WI38 (cell line): ENCODE data around the gene SBNO2.

Experiments
- H3K4me3 ChIP-seq: 2 replicates; pipeline ENCODE4 v1.5.1; 2011; ENCODE audit warnings: low read depth, mild to moderate bottlenecking, control low read depth, low read length
- TF ChIP-seq, protein P1 (sequence below): IDR thresholded peaks from 2 replicates; pipeline ENCODE4 v1.5.1; 2012; ENCODE audit warnings: low read depth, mild to moderate bottlenecking, control low read depth, low read length

SBNO2 gene

DNA sequence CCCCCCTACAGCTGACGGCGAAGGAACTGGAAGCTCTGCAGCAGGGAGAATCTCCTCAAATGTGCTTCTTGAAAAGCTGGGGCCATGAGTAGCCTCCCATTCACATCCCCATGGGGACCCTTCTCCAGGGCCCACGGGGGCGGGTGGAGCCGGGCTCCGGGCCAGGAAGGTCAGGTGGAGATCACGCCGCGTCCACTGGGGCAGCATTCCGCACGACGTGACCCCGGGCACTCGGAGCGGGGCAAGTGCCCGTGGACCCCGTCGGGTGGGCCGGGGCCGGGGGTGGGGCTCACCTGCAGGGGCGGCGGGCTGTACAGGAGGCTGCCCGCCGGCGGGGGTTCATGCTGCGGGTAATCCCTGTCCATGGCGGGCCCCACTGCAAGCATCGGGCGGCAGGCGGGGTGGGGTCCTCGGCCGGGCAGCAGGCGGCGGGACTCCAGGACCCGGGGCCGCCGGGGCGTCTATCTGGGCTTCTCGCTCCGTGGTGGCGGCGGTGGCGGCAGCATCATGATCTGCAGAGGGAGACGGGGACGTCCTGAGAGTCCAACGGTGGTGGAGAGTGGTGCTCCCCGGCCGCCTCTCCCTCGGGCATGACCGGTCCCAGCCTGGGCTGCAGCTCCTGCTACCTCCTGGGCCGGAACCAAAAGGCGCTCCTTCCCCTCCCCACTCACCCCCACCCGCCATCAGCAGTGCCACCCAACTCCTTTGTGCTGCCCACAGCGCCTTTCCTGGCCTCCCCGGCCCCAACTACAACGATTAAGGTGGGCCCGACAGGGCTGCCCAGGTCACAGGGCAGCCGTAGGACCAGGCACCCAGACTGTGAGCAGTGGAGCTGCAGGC lies 20.0 kb downstream of the SBNO2 start:
- TF ChIP-seq, protein P1, sequence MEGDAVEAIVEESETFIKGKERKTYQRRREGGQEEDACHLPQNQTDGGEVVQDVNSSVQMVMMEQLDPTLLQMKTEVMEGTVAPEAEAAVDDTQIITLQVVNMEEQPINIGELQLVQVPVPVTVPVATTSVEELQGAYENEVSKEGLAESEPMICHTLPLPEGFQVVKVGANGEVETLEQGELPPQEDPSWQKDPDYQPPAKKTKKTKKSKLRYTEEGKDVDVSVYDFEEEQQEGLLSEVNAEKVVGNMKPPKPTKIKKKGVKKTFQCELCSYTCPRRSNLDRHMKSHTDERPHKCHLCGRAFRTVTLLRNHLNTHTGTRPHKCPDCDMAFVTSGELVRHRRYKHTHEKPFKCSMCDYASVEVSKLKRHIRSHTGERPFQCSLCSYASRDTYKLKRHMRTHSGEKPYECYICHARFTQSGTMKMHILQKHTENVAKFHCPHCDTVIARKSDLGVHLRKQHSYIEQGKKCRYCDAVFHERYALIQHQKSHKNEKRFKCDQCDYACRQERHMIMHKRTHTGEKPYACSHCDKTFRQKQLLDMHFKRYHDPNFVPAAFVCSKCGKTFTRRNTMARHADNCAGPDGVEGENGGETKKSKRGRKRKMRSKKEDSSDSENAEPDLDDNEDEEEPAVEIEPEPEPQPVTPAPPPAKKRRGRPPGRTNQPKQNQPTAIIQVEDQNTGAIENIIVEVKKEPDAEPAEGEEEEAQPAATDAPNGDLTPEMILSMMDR: no peak

DNA sequence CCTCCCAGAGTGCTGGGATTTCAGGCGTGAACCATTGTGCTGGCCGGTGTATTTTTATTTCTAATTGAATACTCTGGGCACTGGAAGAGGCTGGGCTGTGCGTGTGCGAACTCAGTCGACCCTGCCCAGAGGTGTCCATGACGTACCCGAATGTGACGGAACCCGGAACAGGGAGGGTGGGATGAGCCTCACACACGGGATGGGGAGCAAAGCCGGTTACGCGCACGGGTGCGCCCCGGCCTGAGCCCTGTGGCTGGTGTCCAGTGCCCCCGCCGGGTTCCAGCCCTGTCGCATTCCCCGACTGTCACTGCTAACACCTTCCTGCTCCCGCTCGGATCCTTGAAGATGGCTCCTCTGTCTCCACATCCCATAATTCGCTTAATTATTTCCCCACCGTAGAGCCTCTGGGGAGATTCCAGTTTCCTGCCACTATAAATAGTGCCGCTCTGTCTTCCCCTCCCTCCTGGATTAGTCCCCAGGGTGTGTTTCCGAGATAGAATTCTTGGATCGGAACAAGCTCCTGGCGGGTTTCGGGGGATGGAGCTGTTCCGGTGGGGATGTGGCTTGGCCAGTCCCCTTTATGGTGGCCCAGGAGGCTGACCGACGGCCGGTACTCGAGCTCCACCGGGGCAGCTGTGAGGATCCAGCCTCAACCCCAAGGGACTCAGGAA lies 22.0 kb downstream of the SBNO2 start:
- TF ChIP-seq, protein P1: no peak
- no peak overlapping the region for H3K4me3 ChIP-seq

More for the DNA sequence above, 20.0 kb downstream of the SBNO2 start:
- H3K4me3 ChIP-seq: peak overlapping the region; percentile 43

DNA sequence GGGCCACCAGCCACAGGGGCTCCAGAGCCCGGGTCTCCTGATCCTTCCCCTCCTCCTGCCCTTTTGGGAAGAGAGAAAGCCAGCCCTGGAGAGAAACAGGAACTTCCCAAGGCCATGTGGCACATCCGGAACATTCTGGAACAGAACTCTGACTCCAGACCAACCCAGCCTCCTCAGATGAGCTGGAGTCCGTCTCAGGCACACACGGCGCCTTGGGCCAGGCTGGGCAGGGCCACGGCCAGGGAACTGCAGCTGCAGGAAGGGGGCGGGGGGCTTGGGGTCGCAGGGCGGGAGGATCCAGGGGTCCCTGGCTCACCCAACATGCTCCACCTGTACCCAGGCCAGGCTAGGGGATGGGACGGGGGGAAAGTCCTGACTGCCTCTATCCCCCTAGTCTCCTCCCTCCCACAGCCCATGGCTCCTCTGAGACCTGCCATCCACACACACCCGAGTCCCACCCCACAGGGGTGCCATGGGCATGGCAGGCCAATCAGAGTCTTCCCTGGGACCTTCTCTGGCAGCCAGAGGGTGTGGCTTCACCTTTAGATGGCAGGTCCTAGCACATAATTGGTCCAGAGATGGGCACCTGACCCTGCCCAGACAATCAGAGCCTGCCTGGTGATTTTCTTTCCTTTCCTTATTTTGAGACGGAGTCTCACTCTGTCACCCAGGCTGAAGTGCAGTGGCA lies 22.9 kb downstream of the SBNO2 start:
- H3K4me3 ChIP-seq: no peak overlapping the region
- TF ChIP-seq, protein P1: no peak

DNA sequence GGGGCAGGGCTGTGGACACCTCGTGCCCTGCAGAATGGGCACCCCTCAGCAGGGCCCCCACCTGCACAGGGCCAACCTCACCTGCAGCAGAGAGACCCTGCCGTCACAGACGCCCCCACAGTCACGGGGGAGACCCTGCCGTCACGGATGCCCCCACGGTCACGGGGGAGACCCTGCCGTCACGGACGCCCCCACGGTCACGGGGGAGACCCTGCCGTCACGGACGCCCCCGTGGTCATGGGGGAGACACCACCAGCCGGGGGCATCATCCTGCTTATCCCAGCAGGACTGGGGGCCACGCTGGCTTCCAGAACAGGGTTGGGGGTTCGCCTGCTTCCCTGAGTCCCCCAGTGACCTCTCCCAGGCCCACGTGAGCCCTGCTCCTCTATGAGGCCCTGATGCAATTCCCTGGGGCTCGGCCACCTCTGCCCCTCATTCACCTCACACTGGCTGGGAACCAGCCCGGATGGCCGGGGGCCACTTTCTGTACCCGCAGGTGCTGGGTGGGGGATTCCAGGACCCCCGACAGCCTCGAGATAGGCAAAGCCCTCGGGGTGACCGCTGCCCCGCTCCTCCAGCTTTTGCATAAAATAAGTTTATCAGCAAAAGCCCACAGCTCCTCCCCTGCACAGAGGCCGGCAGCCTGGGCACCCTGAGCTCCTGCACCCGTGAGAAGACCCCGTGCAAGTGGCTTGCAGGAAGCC lies 23.6 kb downstream of the SBNO2 start:
- TF ChIP-seq, protein P1: no peak
- H3K4me3 ChIP-seq: no peak overlapping the region

DNA sequence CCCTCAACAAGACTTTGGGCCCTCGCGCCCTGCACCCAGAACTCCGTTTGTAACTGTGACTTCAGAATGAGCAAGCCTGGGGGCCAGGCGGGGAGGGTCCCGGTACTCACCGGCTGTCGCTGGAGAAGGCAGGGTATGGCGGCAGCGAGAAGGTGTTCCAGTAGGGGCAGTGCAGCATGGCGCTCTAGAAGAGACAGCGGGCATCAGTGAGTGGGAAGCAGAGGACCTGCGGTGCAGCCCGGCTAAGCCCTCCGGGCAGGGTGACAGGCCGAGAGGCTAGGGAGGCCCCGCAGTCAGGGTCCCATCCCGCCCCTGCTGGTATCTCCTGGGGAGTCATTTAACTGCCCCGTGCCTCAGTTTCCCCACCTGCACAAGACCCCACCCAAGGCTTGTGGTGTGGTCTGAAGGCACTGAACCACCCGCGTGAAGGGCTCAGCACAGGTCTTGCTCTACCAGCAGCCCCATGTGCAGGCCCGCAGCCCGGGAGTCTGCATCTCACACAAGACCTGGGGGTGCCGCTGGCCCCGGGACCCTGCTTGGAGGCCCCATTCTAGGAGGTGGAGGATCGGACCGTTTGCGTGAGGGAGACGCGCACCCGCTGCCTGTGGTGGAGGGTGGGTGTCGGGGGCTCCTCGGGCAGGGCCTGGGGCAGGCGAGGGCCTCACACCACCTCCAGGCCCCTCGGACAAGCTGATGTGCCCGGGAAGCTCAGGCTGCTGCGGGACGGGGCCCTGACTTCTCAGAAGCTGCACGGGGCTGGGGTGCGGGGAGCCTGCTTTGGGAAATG lies 24.6 kb downstream of the SBNO2 start:
- TF ChIP-seq, protein P1: no peak

DNA sequence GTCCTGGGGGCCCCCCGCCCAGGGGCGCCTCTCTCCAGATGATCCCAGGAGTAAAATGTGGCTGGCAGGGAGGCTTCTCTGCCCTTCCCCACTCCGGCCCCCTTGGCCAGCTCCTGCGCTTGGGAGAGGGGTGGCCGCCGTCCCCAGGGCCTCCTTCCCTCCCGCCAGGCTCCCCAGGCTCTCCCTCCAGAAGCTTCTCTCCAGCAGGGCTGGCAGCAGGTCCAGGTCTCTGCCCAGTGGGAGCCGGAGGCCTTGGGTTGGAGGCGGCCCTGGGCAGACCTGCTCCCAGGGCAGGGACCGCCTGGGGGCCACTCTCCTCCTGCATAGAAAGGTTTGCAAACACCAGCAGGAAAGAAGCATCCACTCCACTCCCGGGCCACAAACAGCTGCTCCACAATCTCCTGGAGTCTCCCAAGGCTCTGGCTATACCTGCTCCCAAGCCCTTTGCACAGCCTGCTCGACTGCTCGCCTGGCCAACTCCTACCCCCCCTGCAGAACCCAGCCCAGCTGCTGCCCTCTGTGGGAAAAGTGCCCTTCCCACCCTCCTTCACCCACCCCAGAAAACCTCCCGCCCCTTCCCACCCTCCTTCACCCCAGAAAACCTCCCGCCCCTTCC lies 26.0 kb downstream of the SBNO2 start:
- TF ChIP-seq, protein P1: no peak
- no peak overlapping the region for H3K4me3 ChIP-seq

More for the DNA sequence above, 24.6 kb downstream of the SBNO2 start:
- no peak overlapping the region for H3K4me3 ChIP-seq
